ENCODE results near the gene SESN3. TPM values are rescaled to one million over a fixed set of nuclear protein-coding genes. Genes with fewer than 3 reads are reported as not detected.

The SESN3 gene
- polyA plus RNA-seq, 1 donor from 2014 or later: 11.1 TPM

- H3K9ac ChIP-seq (ENCODE audit: low read length): peak overlapping the region; percentile 56
- no peaks in the 10 kb centered on the region for H3K79me2 ChIP-seq (replicated peaks; ENCODE audit: insufficient read depth, low read length)
- peak overlapping the region; percentile 91 for H3K27ac ChIP-seq (ENCODE audit: low read length)
- no peaks in the 10 kb centered on the region for H4K20me1 ChIP-seq (ENCODE audit: insufficient read depth)
- H3F3A ChIP-seq (ENCODE audit: insufficient read depth, low read length, poor library complexity, severe bottlenecking): peaks cover 6% of the 10 kb centered on the region
- H3K4me3 ChIP-seq (ENCODE audit: low read length): peak overlapping the region; percentile 51
- no peaks in the 10 kb centered on the region for H3K9me3 ChIP-seq (ENCODE audit: low read length)
- no peak overlapping the region for H2AFZ ChIP-seq (ENCODE audit: low read depth, low read length)
- peak overlapping the region; percentile 7 for H3K4me2 ChIP-seq (ENCODE audit: low read length)
- no peaks in the 10 kb centered on the region for H3K9me2 ChIP-seq (ENCODE audit: insufficient read depth, low read length)
- H3K27me3 ChIP-seq (ENCODE audit: insufficient read depth, low read depth, low read length): no peaks in the 10 kb centered on the region
- no peaks in the 10 kb centered on the region for H3K36me3 ChIP-seq (ENCODE audit: insufficient read depth, low read length)
- TF ChIP-seq POLR2AphosphoS5 (IDR thresholded peaks at IDR 0.05) (no peak), SMC3 (conservative IDR thresholded peaks at IDR 0.05; ENCODE audit: poor library complexity) (no peak), MXI1 (conservative IDR thresholded peaks at IDR 0.05; ENCODE audit: poor library complexity, severe bottlenecking) (no peak)
These were observed 23.7 kb upstream of the SESN3 start for GRCh38 chr11:95254716-95255115.

GRCh38 chr11:95254131-95254704 lies 23.2 kb upstream of the SESN3 start:
- Histone ChIP-seq H3K36me3 (ENCODE audit: insufficient read depth, low read length) (no peaks in the 10 kb centered on the region), H3K27ac (ENCODE audit: low read length) (peak overlapping the region; percentile 91), H3K4me3 (ENCODE audit: low read length) (peak overlapping the region; percentile 51), H3K4me2 (ENCODE audit: low read length) (peak overlapping the region; percentile 32), H4K20me1 (ENCODE audit: insufficient read depth) (no peaks in the 10 kb centered on the region), H3K9ac (ENCODE audit: low read length) (peak overlapping the region; percentile 56), H2AFZ (ENCODE audit: low read depth, low read length) (peak overlapping the region; percentile 48), H3K27me3 (ENCODE audit: insufficient read depth, low read depth, low read length) (no peaks in the 10 kb centered on the region), H3K9me3 (ENCODE audit: low read length) (no peaks in the 10 kb centered on the region), H3F3A (ENCODE audit: insufficient read depth, low read length, poor library complexity, severe bottlenecking) (peaks cover 6% of the 10 kb centered on the region), H3K9me2 (ENCODE audit: insufficient read depth, low read length) (no peaks in the 10 kb centered on the region), H3K79me2 (replicated peaks; ENCODE audit: insufficient read depth, low read length) (no peaks in the 10 kb centered on the region)
- TF ChIP-seq POLR2AphosphoS5 (IDR thresholded peaks at IDR 0.05) (peak; percentile 86), EP300 (conservative IDR thresholded peaks at IDR 0.05; ENCODE audit: poor library complexity, severe bottlenecking) (peak; percentile 90), TAF1 (IDR thresholded peaks at IDR 0.05; ENCODE audit: low read depth) (peak; percentile 36), RAD21 (conservative IDR thresholded peaks at IDR 0.05) (peak; percentile 48), EZH2 (IDR thresholded peaks at IDR 0.05; ENCODE audit: borderline replicate concordance, insufficient read depth, low read length, poor library complexity, severe bottlenecking) (no peak), SMC3 (conservative IDR thresholded peaks at IDR 0.05; ENCODE audit: poor library complexity) (peak; percentile 50), CTCF (IDR thresholded peaks at IDR 0.05; ENCODE audit: poor library complexity, severe bottlenecking) (no peak), MXI1 (conservative IDR thresholded peaks at IDR 0.05; ENCODE audit: poor library complexity, severe bottlenecking) (peak; percentile 37), REST (IDR thresholded peaks at IDR 0.05; ENCODE audit: borderline replicate concordance) (peak; percentile 81)
